Measurements from ENCODE around the gene SLC13A2.

- no peak for TF ChIP-seq CTCF (IDR thresholded peaks at IDR 0.05)
- no peak for TF ChIP-seq POLR2A (IDR thresholded peaks at IDR 0.05)
These were observed 50.4 kb downstream of the SLC13A2 start for GRCh38 chr17:28523876-28524275.

Data from adrenal gland (tissue), 5 donors.